HG03060 (cell line): ENCODE measurements around the gene NAE1.
"Not testable (repeated sequence)": the region's sequence is repeated elsewhere in the genome, so short reads cannot be mapped to it uniquely, and the experiment has no call there.

ENCODE experiments used
- ATAC-seq: cut with Tn5 transposase; IDR thresholded peaks from one replicate; pipeline ENCODE4 v1.9.1; 2021; ENCODE audit warnings: low read depth, moderate number of reproducible peaks; ENCODE audit not compliant: unreplicated experiment

NAE1 gene

GRCh38 chr16:66830422-66831404 lies at the start of gene NAE1:
Gene NAE1 (minus strand): TSS chr16:66830976. CDS start chr16:66830899, 77 bp downstream.
- peak; percentile 72 for ATAC-seq

- no peak for ATAC-seq
Observed at GRCh38 chr16:66878067-66878466, 47.3 kb upstream of the NAE1 start.

GRCh38 chr16:66874079-66874775 lies 43.5 kb upstream of the NAE1 start:
- no peak for ATAC-seq

- no peak for ATAC-seq
Observed at GRCh38 chr16:66873685-66874055, 42.9 kb upstream of the NAE1 start.

- peak; percentile 73 for ATAC-seq
Observed at GRCh38 chr16:66872943-66873684, 42.3 kb upstream of the NAE1 start.

- ATAC-seq, result no peak
Observed at GRCh38 chr16:66872559-66872942, 41.8 kb upstream of the NAE1 start.

GRCh38 chr16:66871840-66872239 lies 41.1 kb upstream of the NAE1 start:
- ATAC-seq, result no peak

- ATAC-seq, result not testable (repeated sequence)
Observed at GRCh38 chr16:66871363-66871762, 40.6 kb upstream of the NAE1 start.

GRCh38 chr16:66869424-66869823 lies 38.6 kb upstream of the NAE1 start:
- no peak for ATAC-seq

- ATAC-seq, result no peak
Observed at GRCh38 chr16:66863707-66864106, 32.9 kb upstream of the NAE1 start.

GRCh38 chr16:66862023-66862520 lies 31.3 kb upstream of the NAE1 start:
- no peak for ATAC-seq

- no peak for ATAC-seq
Observed at GRCh38 chr16:66859397-66860068, 28.8 kb upstream of the NAE1 start.

GRCh38 chr16:66858740-66859396 lies 28.1 kb upstream of the NAE1 start:
- ATAC-seq, result no peak

GRCh38 chr16:66857437-66857836 lies 26.7 kb upstream of the NAE1 start:
- no peak for ATAC-seq

GRCh38 chr16:66856801-66857200 lies 26.0 kb upstream of the NAE1 start:
- no peak for ATAC-seq

- ATAC-seq, result no peak
Observed at GRCh38 chr16:66856184-66856730, 25.5 kb upstream of the NAE1 start.

GRCh38 chr16:66853261-66854139 lies 22.7 kb upstream of the NAE1 start:
- no peak for ATAC-seq

GRCh38 chr16:66851166-66851964 lies 20.6 kb upstream of the NAE1 start:
- ATAC-seq, result no peak
